Esophagus squamous epithelium (tissue), 5 donors: ENCODE results near the gene CDIP1. TPM values are rescaled to one million over a fixed set of nuclear protein-coding genes. Genes with fewer than 3 reads are reported as not detected.

Source experiments
- DNase-seq: peaks from one replicate; lab custom pipeline; 2025; lab: John Stamatoyannopoulos, UW
- H3K27ac ChIP-seq, 4 donors: fragments of 200-600 bp; sonication (generic); one replicate each; pipeline ENCODE4 v1.5.1; 2016 to 2019; ENCODE audit warnings: mild to moderate bottlenecking in 1 of 4
- H3K27me3 ChIP-seq, 4 donors: fragments of 200-600 bp; sonication (generic); 1 replicate in 3 of 4; 2 replicates in 1 of 4; pipeline versions ENCODE4 v1.5.1 to v1.6.0; 2017 to 2021; ENCODE audit warnings: antibody characterized with exemption in 1 of 4
- H3K36me3 ChIP-seq, 3 donors: fragments of 200-600 bp; sonication (generic); one replicate each; pipeline ENCODE4 v1.5.1; 2016 to 2019
- H3K4me1 ChIP-seq, 3 donors: fragments of 200-600 bp; sonication (generic); one replicate each; pipeline ENCODE4 v1.5.1; 2017 to 2019
- H3K4me3 ChIP-seq, 4 donors: fragments of 200-600 bp; sonication (generic); 1 replicate in 3 of 4; 2 replicates in 1 of 4; pipeline ENCODE4 v1.5.1; 2016 to 2019; ENCODE audit warnings: mild to moderate bottlenecking in 2 of 4, moderate library complexity in 1 of 4
- H3K9me3 ChIP-seq, 3 donors: fragments of 200-600 bp; sonication (generic); one replicate each; pipeline ENCODE4 v1.5.1; 2016 to 2019
- POLR2A ChIP-seq, 4 donors: fragments of 450-650 bp; IDR thresholded peaks; one replicate each; pipeline ENCODE4 v1.6.1; 2017; ENCODE audit warnings: antibody characterized with exemption in 4 of 4, mild to moderate bottlenecking in 4 of 4, moderate library complexity in 3 of 4
- WGBS, 2 donors: methylation state at CpG; one replicate each; pipeline ENCODE4 v1.1.5; 2018; 5-methylcytosine and 5-hydroxymethylcytosine counted together
- intact Hi-C: fragments of 100-400 bp; cut with DNase I; formaldehyde crosslinking; loops from one replicate; pipeline ENCODE4 v1.15.0; 2022
- total RNA-seq, 4 donors: library from RNA; depleted of rRNA; stranded (reverse); fragments of >200 nt; gene quantifications; one replicate each; pipeline ENCODE4 v1.1.0, GENCODE V29; 2016
- TF ChIP-seq, protein P1 (sequence below), 6 experiments: fragments of 450-650 bp in 4 of 6; fragments of 200-600 bp in 2 of 6; sonication (generic) in 2 of 6; IDR thresholded peaks; one replicate each; pipeline ENCODE4 v1.5.1; 2016 to 2019; ENCODE audit warnings: antibody characterized with exemption in 6 of 6, mild to moderate bottlenecking in 4 of 6, moderate library complexity in 4 of 6
- donor health status: DM: yes; HTN: yes; CAD: no.

The CDIP1 gene
- total RNA-seq, 4 donors from 2014 or later: 10.2 to 26.5 (median 16.5) TPM

DNA sequence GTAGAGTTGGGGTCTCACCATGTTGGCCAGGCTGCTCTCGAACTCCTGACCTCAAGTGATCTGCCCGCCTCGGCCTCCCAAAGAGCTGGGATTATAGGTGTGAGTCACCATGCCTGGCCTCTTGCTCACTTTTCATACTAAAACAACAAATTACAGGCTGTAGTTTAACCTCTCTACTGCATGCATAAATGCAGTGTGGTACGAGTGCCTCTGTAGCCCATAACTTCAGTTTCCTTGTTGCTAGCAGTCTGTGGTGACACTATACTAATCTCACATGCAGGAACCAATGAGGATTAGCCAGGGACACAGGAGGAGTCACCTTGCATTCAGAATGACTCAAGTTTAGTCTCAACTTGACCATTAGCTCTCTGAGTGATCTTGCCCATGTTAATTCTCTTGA is 42.3 kb downstream of the CDIP1 start:
- no peak for DNase-seq
- H3K4me3 ChIP-seq: no peak overlapping the region
- H3K4me1 ChIP-seq: peaks cover 18 to 73% (median 45%) of the 10 kb centered on the region in 3 donors
- intact Hi-C loops: no loop called here
- no peaks in the 10 kb centered on the region for H3K9me3 ChIP-seq
- H3K27me3 ChIP-seq: no peaks in the 10 kb centered on the region
- WGBS, 2 donors: 43 to 52% methylated on average over 4 of the region's 4 CpGs
- H3K36me3 ChIP-seq: peaks cover 0 to 17% (median 0%) of the 10 kb centered on the region in 3 donors
- no peak for TF ChIP-seq POLR2A (IDR thresholded peaks at IDR 0.05)
- TF ChIP-seq, protein P1, sequence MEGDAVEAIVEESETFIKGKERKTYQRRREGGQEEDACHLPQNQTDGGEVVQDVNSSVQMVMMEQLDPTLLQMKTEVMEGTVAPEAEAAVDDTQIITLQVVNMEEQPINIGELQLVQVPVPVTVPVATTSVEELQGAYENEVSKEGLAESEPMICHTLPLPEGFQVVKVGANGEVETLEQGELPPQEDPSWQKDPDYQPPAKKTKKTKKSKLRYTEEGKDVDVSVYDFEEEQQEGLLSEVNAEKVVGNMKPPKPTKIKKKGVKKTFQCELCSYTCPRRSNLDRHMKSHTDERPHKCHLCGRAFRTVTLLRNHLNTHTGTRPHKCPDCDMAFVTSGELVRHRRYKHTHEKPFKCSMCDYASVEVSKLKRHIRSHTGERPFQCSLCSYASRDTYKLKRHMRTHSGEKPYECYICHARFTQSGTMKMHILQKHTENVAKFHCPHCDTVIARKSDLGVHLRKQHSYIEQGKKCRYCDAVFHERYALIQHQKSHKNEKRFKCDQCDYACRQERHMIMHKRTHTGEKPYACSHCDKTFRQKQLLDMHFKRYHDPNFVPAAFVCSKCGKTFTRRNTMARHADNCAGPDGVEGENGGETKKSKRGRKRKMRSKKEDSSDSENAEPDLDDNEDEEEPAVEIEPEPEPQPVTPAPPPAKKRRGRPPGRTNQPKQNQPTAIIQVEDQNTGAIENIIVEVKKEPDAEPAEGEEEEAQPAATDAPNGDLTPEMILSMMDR (IDR thresholded peaks at IDR 0.05): no peak
- H3K27ac ChIP-seq: peak overlapping the region; percentile 73 to 83 (median 77)

- H3K27me3 ChIP-seq: no peaks in the 10 kb centered on the region
- DNase-seq: no peak
- H3K27ac ChIP-seq: peak overlapping the region; percentile 68 to 83 (median 77)
- no peak overlapping the region for H3K4me3 ChIP-seq
- peaks cover 16 to 68% (median 40%) of the 10 kb centered on the region in 3 donors for H3K4me1 ChIP-seq
- TF ChIP-seq, protein P1 (IDR thresholded peaks at IDR 0.05): no peak
- TF ChIP-seq POLR2A (IDR thresholded peaks at IDR 0.05): no peak
- intact Hi-C loops: no loop called here
- 58 to 79% methylated on average over 2 of the region's 2 CpGs for WGBS, 2 donors
- no peaks in the 10 kb centered on the region for H3K9me3 ChIP-seq
- H3K36me3 ChIP-seq: peaks cover 0 to 17% (median 0%) of the 10 kb centered on the region in 3 donors
These were observed 42.8 kb downstream of the CDIP1 start for GRCh38 chr16:4495766-4496165.

- peaks cover 9 to 59% (median 31%) of the 10 kb centered on the region in 3 donors for H3K4me1 ChIP-seq
- DNase-seq: no peak
- WGBS, 2 donors: 66% methylated on average over 6 of the region's 6 CpGs
These were observed 43.7 kb downstream of the CDIP1 start for GRCh38 chr16:4494746-4495490.

GRCh38 chr16:4491898-4492297 is 46.7 kb downstream of the CDIP1 start:
- no peak for DNase-seq
- H3K4me1 ChIP-seq: peaks cover under 1 to 59% (median 35%) of the 10 kb centered on the region in 3 donors
- intact Hi-C loops: no loop called here
- peaks cover 0 to 36% (median 0%) of the 10 kb centered on the region in 3 donors for H3K36me3 ChIP-seq
- H3K9me3 ChIP-seq: no peaks in the 10 kb centered on the region
- WGBS, 2 donors: 92 to 100% methylated on average over 4 of the region's 4 CpGs
- TF ChIP-seq POLR2A (IDR thresholded peaks at IDR 0.05): no peak
- TF ChIP-seq, protein P1 (IDR thresholded peaks at IDR 0.05): no peak
- no peak overlapping the region for H3K4me3 ChIP-seq
- H3K27me3 ChIP-seq: no peaks in the 10 kb centered on the region
- H3K27ac ChIP-seq: no peak overlapping the region

More at GRCh38 chr16:4494746-4495490, 43.7 kb downstream of the CDIP1 start:
- TF ChIP-seq, protein P1 (IDR thresholded peaks at IDR 0.05): no peak
- no peak for TF ChIP-seq POLR2A (IDR thresholded peaks at IDR 0.05)
- H3K4me3 ChIP-seq: no peak overlapping the region
- no peaks in the 10 kb centered on the region for H3K27me3 ChIP-seq
- intact Hi-C loops: no loop called here
- H3K27ac ChIP-seq: peak overlapping the region; percentile 68 to 83 (median 77)
- H3K36me3 ChIP-seq: peaks cover 0 to 21% (median 0%) of the 10 kb centered on the region in 3 donors
- no peaks in the 10 kb centered on the region for H3K9me3 ChIP-seq

- WGBS, 2 donors: 91 to 93% methylated on average over 5 of the region's 5 CpGs
- intact Hi-C loops: no loop called here
These were observed 49.5 kb downstream of the CDIP1 start for GRCh38 chr16:4489030-4489429.

More at GRCh38 chr16:4489030-4489429, 49.5 kb downstream of the CDIP1 start:
- TF ChIP-seq POLR2A (IDR thresholded peaks at IDR 0.05): no peak
- TF ChIP-seq, protein P1 (IDR thresholded peaks at IDR 0.05): no peak
- H3K36me3 ChIP-seq: peaks cover 0 to 57% (median 3%) of the 10 kb centered on the region in 3 donors
- H3K9me3 ChIP-seq: no peaks in the 10 kb centered on the region
- H3K27me3 ChIP-seq: no peaks in the 10 kb centered on the region
- no peak overlapping the region for H3K4me3 ChIP-seq
- H3K4me1 ChIP-seq: peaks cover 0 to 39% (median 26%) of the 10 kb centered on the region in 3 donors
- peak overlapping the region; percentile 13 to 65 (median 59) for H3K27ac ChIP-seq
- DNase-seq: no peak
